Caco-2 (cell line): ENCODE data around the gene SLC24A4. TPM values are rescaled to one million over a fixed set of nuclear protein-coding genes. Genes with fewer than 3 reads are reported as not detected.

Source experiments
- BruUV-seq: library from RNA; stranded (reverse); fragments of 400-500 nt; replicated peaks from 2 replicates; lab custom pipeline; 2021; lab: Mats Ljungman, UMichigan
- CTCF ChIA-PET: fragments of 300-600 bp; sonication (Branson Sonifier 250); formaldehyde crosslinking; loops from one replicate; lab custom pipeline; 2022; ENCODE audit warnings: antibody characterized with exemption; lab: Charles Lee
- POLR2A ChIA-PET: fragments of 300-600 bp; sonication (Branson Sonifier 250); formaldehyde crosslinking; loops from one replicate; lab custom pipeline; 2022; ENCODE audit warnings: antibody characterized with exemption; lab: Charles Lee
- DNase-seq, 2 experiments: peaks; one replicate each; pipeline versions ENCODE4 v3.0.0 to v3.0.0-alpha.2; 2020 to 2022
- H3K27me3 ChIP-seq: replicated peaks from 2 replicates; pipeline ENCODE4 v1.6.0; 2011; ENCODE audit warnings: low read length; ENCODE audit not compliant: control insufficient read depth, insufficient read depth
- H3K36me3 ChIP-seq: 2 replicates; pipeline ENCODE4 v1.5.1; 2011; ENCODE audit warnings: low read length; ENCODE audit not compliant: control insufficient read depth, insufficient read depth
- H3K4me1 ChIP-seq: fragments of 250-450 bp; sonication (Bioruptor Pico); 2 replicates; pipeline ENCODE4 v1.5.1; 2020; ENCODE audit warnings: mild to moderate bottlenecking
- H3K4me3 ChIP-seq: 2 replicates; pipeline ENCODE4 v1.5.1; 2011; ENCODE audit warnings: low read depth, mild to moderate bottlenecking, control low read depth, low read length
- H3K9me3 ChIP-seq: fragments of 250-450 bp; sonication (Bioruptor Pico); 2 replicates; pipeline ENCODE4 v1.5.1; 2020; ENCODE audit warnings: mild to moderate bottlenecking, moderate library complexity
- H3K27ac Mint-ChIP-seq: one replicate; pipeline ENCODE4 v1.8.0; 2022; ENCODE audit warnings: mixed read lengths; ENCODE audit not compliant: unreplicated experiment
- H3K27me3 Mint-ChIP-seq: one replicate; pipeline ENCODE4 v1.8.0; 2022; ENCODE audit warnings: mixed read lengths; ENCODE audit not compliant: insufficient read depth, unreplicated experiment
- H3K36me3 Mint-ChIP-seq: one replicate; pipeline ENCODE4 v1.8.0; 2022; ENCODE audit warnings: mild to moderate bottlenecking, mixed read lengths; ENCODE audit not compliant: insufficient read depth, unreplicated experiment
- H3K4me1 Mint-ChIP-seq: one replicate; pipeline ENCODE4 v1.8.0; 2022; ENCODE audit warnings: low read depth, mixed read lengths; ENCODE audit not compliant: unreplicated experiment
- H3K4me3 Mint-ChIP-seq: one replicate; pipeline ENCODE4 v1.8.0; 2022; ENCODE audit warnings: mild to moderate bottlenecking, moderate library complexity, mixed read lengths; ENCODE audit not compliant: unreplicated experiment
- H3K9me3 Mint-ChIP-seq: one replicate; pipeline ENCODE4 v1.8.0; 2022; ENCODE audit warnings: mixed read lengths; ENCODE audit not compliant: unreplicated experiment
- CTCF ChIP-seq, 2 experiments: fragments of 200-600 bp in 1 of 2; IDR thresholded peaks; 1 replicate in 1 of 2; 2 replicates in 1 of 2; pipeline versions ENCODE4 v1.5.1 to v1.8.0; 2011 to 2022; ENCODE audit warnings: antibody characterized with exemption in 1 of 2, control low read depth in 1 of 2, inconsistent platforms in 1 of 2, low read depth in 1 of 2, low read length in 1 of 2, mild to moderate bottlenecking in 1 of 2, moderate library complexity in 1 of 2; ENCODE audit not compliant: insufficient read depth in 1 of 2, severe bottlenecking in 1 of 2, unreplicated experiment in 1 of 2
- intact Hi-C: fragments of 100-400 bp; cut with micrococcal nuclease; formaldehyde crosslinking; loops from one replicate; pipeline ENCODE4 v1.10.0; 2022; ENCODE audit not compliant: unreplicated experiment
- total RNA-seq: library from RNA; stranded (reverse); gene quantifications from 2 replicates; pipeline ENCODE4 v1.2.3, GENCODE V29; 2022

Gene SLC24A4
- total RNA-seq, 1 experiment from 2014 or later, result not detected

GRCh38 chr14:92465353-92466055 is 142.5 kb downstream of the SLC24A4 start:
- CTCF ChIA-PET, result no interaction called here
- no peak overlapping the region for H3K4me3 Mint-ChIP-seq
- POLR2A ChIA-PET, result no interaction called here

DNA sequence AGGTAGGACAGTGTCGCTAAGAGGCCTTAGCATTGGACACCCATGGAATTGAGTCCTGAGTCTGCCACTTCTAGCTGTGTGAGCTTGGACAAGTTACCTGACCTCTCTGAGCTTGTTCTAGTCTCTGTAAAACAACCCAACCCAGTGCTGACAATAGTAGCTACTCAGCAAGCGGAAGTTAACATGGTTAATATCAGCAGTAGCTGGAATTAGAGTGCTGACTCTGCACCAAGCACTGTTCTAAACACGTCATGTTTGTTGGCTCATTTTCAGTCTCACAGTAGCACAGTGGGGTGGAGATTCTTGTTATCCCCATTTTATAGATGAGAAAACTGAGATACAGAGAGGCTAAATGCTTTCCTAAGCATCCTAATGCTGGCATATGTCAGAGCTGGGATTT is 143.1 kb downstream of the SLC24A4 start:
- H3K4me1 Mint-ChIP-seq, result peaks cover 1% of the 10 kb centered on the region
- TF ChIP-seq CTCF (IDR thresholded peaks at IDR 0.05; ENCODE audit: insufficient read depth in 1 of 2, low read depth in 1 of 2, low read length in 1 of 2, severe bottlenecking in 1 of 2, unreplicated experiment in 1 of 2), result no peak
- H3K9me3 ChIP-seq, result peaks cover 7% of the 10 kb centered on the region; the same call in 1 of the 2 replicates
- H3K27ac Mint-ChIP-seq, result no peak overlapping the region
- H3K36me3 Mint-ChIP-seq, result no peaks in the 10 kb centered on the region
- no TSS peak for BruUV-seq
- CTCF ChIA-PET, result no interaction called here
- H3K36me3 ChIP-seq, result no peaks in the 10 kb centered on the region
- H3K4me1 ChIP-seq, result peaks cover 9% of the 10 kb centered on the region
- intact Hi-C loops, result no loop called here
- no peaks in the 10 kb centered on the region for H3K9me3 Mint-ChIP-seq
- H3K27me3 ChIP-seq, result no peaks in the 10 kb centered on the region
- H3K4me3 ChIP-seq, result no peak overlapping the region
- POLR2A ChIA-PET, result no interaction called here
- H3K4me3 Mint-ChIP-seq, result no peak overlapping the region
- no peaks in the 10 kb centered on the region for H3K27me3 Mint-ChIP-seq
- no peak for DNase-seq

More at GRCh38 chr14:92465353-92466055, 142.5 kb downstream of the SLC24A4 start:
- Mint-ChIP-seq H3K27me3 (no peaks in the 10 kb centered on the region), H3K4me1 (no peaks in the 10 kb centered on the region), H3K36me3 (no peaks in the 10 kb centered on the region), H3K27ac (no peak overlapping the region), H3K9me3 (no peaks in the 10 kb centered on the region)
- Histone ChIP-seq H3K4me1 (peaks cover 4% of the 10 kb centered on the region), H3K4me3 (no peak overlapping the region), H3K9me3 (peaks cover 7% of the 10 kb centered on the region; the same call in 1 of the 2 replicates), H3K36me3 (no peaks in the 10 kb centered on the region), H3K27me3 (no peaks in the 10 kb centered on the region)
- no peak for DNase-seq
- no TSS peak for BruUV-seq
- intact Hi-C loops, result no loop called here
- TF ChIP-seq CTCF (IDR thresholded peaks at IDR 0.05; ENCODE audit: insufficient read depth in 1 of 2, low read depth in 1 of 2, low read length in 1 of 2, severe bottlenecking in 1 of 2, unreplicated experiment in 1 of 2), result no peak

DNA sequence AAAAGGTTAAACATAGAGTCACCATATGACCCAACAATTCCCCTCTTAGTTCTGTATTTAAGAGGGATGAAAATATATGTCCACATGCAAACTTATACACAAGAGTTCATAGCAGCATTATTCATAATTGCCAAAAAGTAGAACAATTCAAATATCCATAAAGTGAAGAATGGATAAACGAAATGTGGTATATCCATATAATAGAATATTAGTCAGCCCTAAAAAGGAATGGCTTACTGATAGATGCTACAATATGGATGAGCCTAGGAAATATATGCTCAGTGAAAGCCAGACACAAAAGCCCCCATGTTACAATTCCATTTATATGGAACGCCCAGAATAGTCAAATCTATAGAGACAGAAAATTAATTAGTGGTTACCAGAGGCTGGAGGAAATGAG is 146.6 kb downstream of the SLC24A4 start:
- no peak for TF ChIP-seq CTCF (IDR thresholded peaks at IDR 0.05; ENCODE audit: insufficient read depth in 1 of 2, low read depth in 1 of 2, low read length in 1 of 2, severe bottlenecking in 1 of 2, unreplicated experiment in 1 of 2)
- H3K36me3 ChIP-seq, result no peaks in the 10 kb centered on the region
- CTCF ChIA-PET, result no interaction called here
- no peak overlapping the region for H3K4me3 ChIP-seq
- no TSS peak for BruUV-seq
- no peak overlapping the region for H3K27ac Mint-ChIP-seq
- DNase-seq, result no peak
- H3K4me3 Mint-ChIP-seq, result no peak overlapping the region
- H3K9me3 Mint-ChIP-seq, result no peaks in the 10 kb centered on the region
- no peaks in the 10 kb centered on the region for H3K27me3 ChIP-seq
- peaks cover 16% of the 10 kb centered on the region for H3K4me1 Mint-ChIP-seq
- H3K9me3 ChIP-seq, result peaks cover 7% of the 10 kb centered on the region; the same call in 1 of the 2 replicates
- H3K36me3 Mint-ChIP-seq, result no peaks in the 10 kb centered on the region
- POLR2A ChIA-PET, result no interaction called here
- H3K4me1 ChIP-seq, result peaks cover 40% of the 10 kb centered on the region
- H3K27me3 Mint-ChIP-seq, result no peaks in the 10 kb centered on the region
- intact Hi-C loops, result no loop called here
